CD14-positive monocyte (primary cell): ENCODE data around the gene MIGA2. TPM values are rescaled to one million over a fixed set of nuclear protein-coding genes. Genes with fewer than 3 reads are reported as not detected.
A peak's percentile ranks its signal among the peaks of the same experiment; 100 is the strongest.

Experiments
- DNase-seq, 3 donors: peaks; one replicate each; pipeline ENCODE4 v3.0.0-alpha.2; 2011 to 2022
- H2AFZ ChIP-seq: 2 replicates; pipeline ENCODE4 v1.6.0; 2012; ENCODE audit warnings: mild to moderate bottlenecking, low read depth, low read length, inconsistent platforms; ENCODE audit not compliant: insufficient read depth, poor library complexity, severe bottlenecking
- H3K27ac ChIP-seq, 2 donors: 1 replicate in 1 of 2; 2 replicates in 1 of 2; pipeline ENCODE4 v1.5.1; 2012 to 2013; ENCODE audit warnings: low read length in 2 of 2, control low read depth in 1 of 2, inconsistent platforms in 1 of 2, low read depth in 1 of 2, mild to moderate bottlenecking in 1 of 2
- H3K27me3 ChIP-seq, 2 donors: one replicate each; pipeline versions ENCODE4 v1.6.0 to v1.6.1; 2011 to 2013; ENCODE audit warnings: low read length in 2 of 2; ENCODE audit not compliant: control insufficient read depth in 2 of 2, insufficient read depth in 2 of 2
- H3K36me3 ChIP-seq, 2 donors: replicated peaks in 1 of 2; 1 replicate in 1 of 2; 2 replicates in 1 of 2; pipeline versions ENCODE4 v1.5.1 to v1.6.1; 2012 to 2013; ENCODE audit warnings: low read length in 2 of 2, control low read depth in 1 of 2, inconsistent platforms in 1 of 2, mild to moderate bottlenecking in 1 of 2; ENCODE audit not compliant: insufficient read depth in 2 of 2, control insufficient read depth in 1 of 2
- H3K4me1 ChIP-seq, 2 donors: 1 replicate in 1 of 2; 2 replicates in 1 of 2; pipeline versions ENCODE4 v1.5.1 to v1.6.1; 2012 to 2013; ENCODE audit warnings: low read length in 2 of 2, control low read depth in 1 of 2, inconsistent platforms in 1 of 2, mild to moderate bottlenecking in 1 of 2, moderate library complexity in 1 of 2; ENCODE audit not compliant: insufficient read depth in 2 of 2, control insufficient read depth in 1 of 2
- H3K4me2 ChIP-seq: replicated peaks from 2 replicates; pipeline ENCODE3; 2012; ENCODE audit warnings: low read length, moderate library complexity, mild to moderate bottlenecking; ENCODE audit not compliant: poor library complexity, severe bottlenecking; ENCODE audit errors: extremely low read depth
- H3K4me3 ChIP-seq, 3 experiments: fragments of 200-600 bp in 1 of 3; sonication (generic) in 1 of 3; replicated peaks in 1 of 3; 1 replicate in 2 of 3; 2 replicates in 1 of 3; pipeline ENCODE4 v1.5.1; 2011 to 2013; ENCODE audit warnings: low read length in 3 of 3, mild to moderate bottlenecking in 3 of 3, control low read depth in 2 of 3, low read depth in 2 of 3, inconsistent platforms in 1 of 3, moderate library complexity in 1 of 3
- H3K79me2 ChIP-seq: 2 replicates; pipeline ENCODE4 v1.6.0; 2012; ENCODE audit warnings: mild to moderate bottlenecking, control low read depth, inconsistent platforms, low read length, moderate library complexity; ENCODE audit not compliant: insufficient read depth
- H3K9ac ChIP-seq: 2 replicates; pipeline ENCODE4 v1.6.0; 2017; ENCODE audit warnings: low read length, mild to moderate bottlenecking; ENCODE audit not compliant: insufficient read depth, poor library complexity, severe bottlenecking
- H3K9me3 ChIP-seq, 2 donors: replicated peaks in 1 of 2; 1 replicate in 1 of 2; 2 replicates in 1 of 2; pipeline versions ENCODE4 v1.5.1 to v1.6.1; 2012 to 2013; ENCODE audit warnings: low read length in 2 of 2, control low read depth in 1 of 2; ENCODE audit not compliant: control insufficient read depth in 1 of 2, insufficient read depth in 1 of 2
- H4K20me1 ChIP-seq: 2 replicates; pipeline ENCODE4 v1.6.0; 2012; ENCODE audit warnings: mild to moderate bottlenecking, low read length, control low read depth, moderate library complexity; ENCODE audit not compliant: insufficient read depth
- H3K27ac Mint-ChIP-seq, 7 donors: one replicate each; pipeline ENCODE4 v1.8.0; 2020; ENCODE audit warnings: mild to moderate bottlenecking in 7 of 7, mixed read lengths in 7 of 7, moderate library complexity in 6 of 7, inconsistent platforms in 2 of 7
- H3K27me3 Mint-ChIP-seq, 3 donors: one replicate each; pipeline ENCODE4 v1.8.0; 2021 to 2022; ENCODE audit warnings: low read depth in 3 of 3, mild to moderate bottlenecking in 3 of 3, mixed read lengths in 3 of 3, moderate library complexity in 3 of 3, inconsistent platforms in 1 of 3
- H3K36me3 Mint-ChIP-seq, 2 donors: one replicate each; pipeline ENCODE4 v1.8.0; 2020; ENCODE audit warnings: mixed read lengths in 2 of 2, inconsistent platforms in 1 of 2, mild to moderate bottlenecking in 1 of 2
- H3K4me1 Mint-ChIP-seq: one replicate; pipeline ENCODE4 v1.8.0; 2020; ENCODE audit warnings: mild to moderate bottlenecking, mixed read lengths
- H3K4me3 Mint-ChIP-seq, 2 donors: one replicate each; pipeline ENCODE4 v1.8.0; 2020; ENCODE audit warnings: mild to moderate bottlenecking in 2 of 2, mixed read lengths in 2 of 2, moderate library complexity in 1 of 2
- H3K9me3 Mint-ChIP-seq, 7 donors: one replicate each; pipeline ENCODE4 v1.8.0; 2020 to 2022; ENCODE audit warnings: mixed read lengths in 7 of 7, mild to moderate bottlenecking in 6 of 7, moderate library complexity in 6 of 7, inconsistent platforms in 2 of 7
- CTCF ChIP-seq: fragments of 200-600 bp; IDR thresholded peaks from one replicate; pipeline ENCODE4 v1.8.0; 2022; ENCODE audit warnings: antibody characterized with exemption, mild to moderate bottlenecking
- WGBS: methylation state at CpG from one replicate; pipeline ENCODE4 v1.1.5; 2013; ENCODE audit warnings: missing lambda C conversion rate; ENCODE audit not compliant: insufficient coverage; 5-methylcytosine and 5-hydroxymethylcytosine counted together
- intact Hi-C, 2 donors: fragments of 100-400 bp; cut with micrococcal nuclease; formaldehyde crosslinking; loops; one replicate each; pipeline versions ENCODE4 v1.15.0 to v1.15.1; 2023
- polyA plus RNA-seq, 3 donors: library from polyadenylated mRNA; depleted of rRNA in 1 of 3; unstranded in 2 of 3; stranded (reverse) in 1 of 3; fragments of 300-500 nt in 2 of 3; fragments of >200 nt in 1 of 3; fragmentation: Illumina TruSeq in 2 of 3; gene quantifications; 1 replicate in 2 of 3; 2 replicates in 1 of 3; pipeline ENCODE4 v1.2.3, GENCODE V29; 2012 to 2021

The MIGA2 gene
- polyA plus RNA-seq, 3 donors = 1.9 to 45.4 (median 5.9) TPM

DNA sequence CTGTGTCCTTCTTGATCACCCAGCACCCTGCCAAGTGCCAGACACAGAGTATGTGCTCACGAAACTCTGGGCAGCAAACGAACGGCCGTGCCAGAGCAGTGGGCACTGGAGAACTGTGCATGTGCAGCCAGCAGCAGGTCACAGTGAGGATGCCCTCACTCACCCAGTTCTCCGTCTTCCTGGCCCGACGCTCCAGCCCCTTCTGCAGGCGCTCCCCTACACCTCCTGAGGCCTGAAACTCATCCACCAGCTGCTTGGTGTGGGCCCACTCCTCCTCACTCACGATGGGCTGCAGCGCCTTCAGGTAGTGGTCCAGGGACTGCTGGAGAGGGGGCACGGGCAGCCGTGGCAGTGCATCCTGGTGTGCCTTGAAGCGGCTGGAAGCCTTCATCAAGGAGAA is 71.2 kb downstream of the MIGA2 start:
- intact Hi-C loops = no loop called here
- no peak for TF ChIP-seq CTCF
- H3K27ac ChIP-seq = no peak overlapping the region
- H3K4me1 ChIP-seq = peaks cover 25 to 30% of the 10 kb centered on the region in 2 donors
- H3K27me3 Mint-ChIP-seq = peaks cover 0 to 4% (median 0%) of the 10 kb centered on the region in 3 donors
- no peak overlapping the region for H3K4me2 ChIP-seq
- H3K9me3 Mint-ChIP-seq = peaks cover 0 to 3% (median 0%) of the 10 kb centered on the region in 7 donors
- no peaks in the 10 kb centered on the region for H3K9me3 ChIP-seq
- H3K79me2 ChIP-seq = peaks cover 30% of the 10 kb centered on the region
- H3K4me1 Mint-ChIP-seq = peaks cover 25% of the 10 kb centered on the region
- H4K20me1 ChIP-seq = no peaks in the 10 kb centered on the region
- H3K4me3 ChIP-seq = no peak overlapping the region
- 96% methylated on average over 13 of the region's 13 CpGs for WGBS
- H3K36me3 Mint-ChIP-seq = peaks cover 16 to 24% of the 10 kb centered on the region in 2 donors
- no peak overlapping the region for H3K27ac Mint-ChIP-seq
- no peak overlapping the region for H2AFZ ChIP-seq
- H3K9ac ChIP-seq = no peak overlapping the region
- no peak for DNase-seq
- H3K4me3 Mint-ChIP-seq = no peak overlapping the region
- peaks cover 12 to 19% of the 10 kb centered on the region in 2 donors for H3K36me3 ChIP-seq
- H3K27me3 ChIP-seq = no peaks in the 10 kb centered on the region

DNA sequence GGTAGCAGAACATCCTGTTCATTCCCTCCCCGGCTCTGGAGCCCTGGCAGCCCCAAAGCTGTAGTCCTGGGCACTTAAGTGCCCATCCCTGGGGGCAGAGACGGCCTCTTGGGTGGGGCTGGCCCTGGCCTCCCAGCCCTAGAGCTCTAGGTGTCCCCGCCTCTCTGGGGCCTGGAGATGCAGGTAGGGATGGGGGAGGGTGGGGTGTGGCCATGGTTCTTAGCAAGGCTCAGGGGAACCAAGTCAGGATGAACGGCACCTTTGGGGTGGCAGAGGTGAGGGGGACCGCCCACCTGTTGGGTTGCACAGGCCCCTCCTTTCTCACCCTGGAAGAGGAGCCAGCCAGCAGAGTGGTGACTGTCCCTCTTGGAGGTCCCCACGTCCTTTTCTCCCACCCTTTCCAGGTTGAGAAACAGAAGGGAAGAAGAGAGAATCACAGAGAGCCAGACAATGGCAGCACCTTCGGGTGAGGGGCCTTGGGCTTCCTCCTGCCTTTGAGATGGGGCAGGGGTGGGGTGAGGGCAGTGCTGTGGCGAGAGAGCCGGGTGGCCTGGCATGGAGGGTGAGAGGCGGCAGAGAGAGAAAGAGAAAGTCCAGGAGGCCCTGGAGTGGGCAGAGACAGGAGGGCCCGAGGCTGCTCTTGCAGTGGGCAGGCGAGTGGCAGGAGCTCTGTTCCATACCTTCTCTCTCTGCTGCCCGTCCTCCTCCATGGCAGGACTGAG is 71.8 kb downstream of the MIGA2 start:
- peaks cover 16 to 24% of the 10 kb centered on the region in 2 donors for H3K36me3 Mint-ChIP-seq
- 96% methylated on average over 11 of the region's 13 CpGs for WGBS
- peaks cover 36% of the 10 kb centered on the region for H3K79me2 ChIP-seq
- H3K4me3 Mint-ChIP-seq = no peak overlapping the region
- no peak overlapping the region for H3K27ac ChIP-seq
- peak overlapping the region in 1 of 7 donors; percentile 33 for H3K27ac Mint-ChIP-seq
- intact Hi-C loops = no loop called here
- H3K9me3 Mint-ChIP-seq = peaks cover 0 to 3% (median 0%) of the 10 kb centered on the region in 7 donors
- H3K4me2 ChIP-seq = no peak overlapping the region
- peaks cover 0 to 4% (median 0%) of the 10 kb centered on the region in 3 donors for H3K27me3 Mint-ChIP-seq
- H3K4me3 ChIP-seq = no peak overlapping the region
- H4K20me1 ChIP-seq = no peaks in the 10 kb centered on the region
- peaks cover 12 to 19% of the 10 kb centered on the region in 2 donors for H3K36me3 ChIP-seq
- no peak for TF ChIP-seq CTCF
- DNase-seq = no peak
- no peak overlapping the region for H3K9ac ChIP-seq
- H2AFZ ChIP-seq = no peak overlapping the region
- H3K27me3 ChIP-seq = no peaks in the 10 kb centered on the region
- H3K4me1 Mint-ChIP-seq = peaks cover 30% of the 10 kb centered on the region
- no peaks in the 10 kb centered on the region for H3K9me3 ChIP-seq
- H3K4me1 ChIP-seq = peaks cover 31 to 36% of the 10 kb centered on the region in 2 donors
